Loucy (cell line): ENCODE measurements around the gene CTDSPL.

Experiments used
- H2AFZ ChIP-seq: fragments of 200-600 bp; sonication (generic); 2 replicates; pipeline ENCODE4 v1.6.0; 2016; ENCODE audit warnings: antibody characterized with exemption, mild to moderate bottlenecking, low read length, moderate library complexity
- H3F3A ChIP-seq: fragments of 200-600 bp; 2 replicates; pipeline ENCODE4 v1.6.0; 2016; ENCODE audit warnings: antibody characterized with exemption, low read depth, mild to moderate bottlenecking
- H3K27me3 ChIP-seq: fragments of 200-600 bp; sonication (generic); 2 replicates; pipeline ENCODE4 v1.6.1; 2014; ENCODE audit warnings: low read length, mild to moderate bottlenecking; ENCODE audit not compliant: insufficient read depth, poor library complexity, severe bottlenecking
- H3K36me3 ChIP-seq: fragments of 200-600 bp; sonication (generic); 2 replicates; pipeline ENCODE4 v1.6.1; 2016; ENCODE audit warnings: low read length; ENCODE audit not compliant: insufficient read depth
- H3K4me1 ChIP-seq: fragments of 200-600 bp; sonication (generic); 2 replicates; pipeline ENCODE4 v1.5.1; 2014; ENCODE audit warnings: low read length, mild to moderate bottlenecking; ENCODE audit not compliant: insufficient read depth, poor library complexity, severe bottlenecking
- H3K4me2 ChIP-seq: fragments of 200-600 bp; sonication (generic); 2 replicates; pipeline ENCODE4 v1.6.0; 2014; ENCODE audit warnings: antibody characterized with exemption, low read length, low read depth, mild to moderate bottlenecking; ENCODE audit not compliant: poor library complexity, severe bottlenecking
- H3K4me3 ChIP-seq: fragments of 200-600 bp; sonication (generic); 2 replicates; pipeline ENCODE4 v1.5.1; 2014; ENCODE audit warnings: low read length, mild to moderate bottlenecking, mixed read lengths; ENCODE audit not compliant: poor library complexity, severe bottlenecking
- H3K79me2 ChIP-seq: fragments of 200-600 bp; sonication (generic); 2 replicates; pipeline ENCODE4 v1.6.1; 2014; ENCODE audit warnings: low read length; ENCODE audit not compliant: insufficient read depth
- H3K9ac ChIP-seq: fragments of 200-600 bp; sonication (generic); 2 replicates; pipeline ENCODE4 v1.6.0; 2014; ENCODE audit warnings: mild to moderate bottlenecking, low read depth, low read length, moderate library complexity; ENCODE audit not compliant: poor library complexity, severe bottlenecking
- H3K9me2 ChIP-seq: fragments of 200-600 bp; sonication (generic); replicated peaks from 2 replicates; pipeline ENCODE4 v1.6.1; 2016; ENCODE audit warnings: low read depth, low read length, mixed read lengths
- H3K9me3 ChIP-seq: fragments of 200-600 bp; sonication (generic); 2 replicates; pipeline ENCODE4 v1.6.1; 2014; ENCODE audit warnings: mild to moderate bottlenecking, antibody characterized with exemption, low read length, low read depth; ENCODE audit not compliant: insufficient read depth
- H4K20me1 ChIP-seq: fragments of 200-600 bp; sonication (generic); 2 replicates; pipeline ENCODE4 v1.6.0; 2014; ENCODE audit warnings: antibody characterized with exemption, low read length, mild to moderate bottlenecking; ENCODE audit not compliant: insufficient read depth, poor library complexity, severe bottlenecking
- CTCF ChIP-seq: fragments of 200-600 bp; sonication (generic); conservative IDR thresholded peaks from 2 replicates; pipeline ENCODE4 v1.5.1; 2014; ENCODE audit warnings: mild to moderate bottlenecking, antibody characterized with exemption, low read length
- EZH2phosphoT487 ChIP-seq: fragments of 200-600 bp; IDR thresholded peaks from 2 replicates; pipeline ENCODE4 v1.6.1; 2018; ENCODE audit warnings: antibody characterized with exemption, mild to moderate bottlenecking, moderate library complexity, borderline replicate concordance

Gene CTDSPL

GRCh38 chr3:37940242-37940908 lies 78.7 kb downstream of the CTDSPL start:
- Histone ChIP-seq H3K4me2 (no peak overlapping the region), H3K79me2 (no peaks in the 10 kb centered on the region), H3F3A (no peaks in the 10 kb centered on the region), H4K20me1 (no peaks in the 10 kb centered on the region), H3K36me3 (no peaks in the 10 kb centered on the region), H3K9me2 (no peaks in the 10 kb centered on the region), H3K9me3 (no peaks in the 10 kb centered on the region), H3K27me3 (no peaks in the 10 kb centered on the region), H2AFZ (no peak overlapping the region), H3K4me1 (peaks cover 3% of the 10 kb centered on the region), H3K4me3 (no peak overlapping the region), H3K9ac (no peak overlapping the region)
- no peak for TF ChIP-seq EZH2phosphoT487

GRCh38 chr3:37941608-37942508 lies 80.2 kb downstream of the CTDSPL start:
- Histone ChIP-seq H3K4me3 (no peak overlapping the region), H4K20me1 (no peaks in the 10 kb centered on the region), H3K4me1 (no peaks in the 10 kb centered on the region), H3K27me3 (no peaks in the 10 kb centered on the region), H3K4me2 (no peak overlapping the region), H3K36me3 (no peaks in the 10 kb centered on the region), H3K9me3 (no peaks in the 10 kb centered on the region), H3K79me2 (no peaks in the 10 kb centered on the region), H3K9ac (no peak overlapping the region), H3F3A (no peaks in the 10 kb centered on the region), H2AFZ (no peak overlapping the region), H3K9me2 (no peaks in the 10 kb centered on the region)
- TF ChIP-seq EZH2phosphoT487: no peak
- no peak for TF ChIP-seq CTCF

GRCh38 chr3:37942646-37943045 lies 81.0 kb downstream of the CTDSPL start:
- Histone ChIP-seq H3K4me2 (no peak overlapping the region), H3K4me1 (no peaks in the 10 kb centered on the region), H3F3A (no peaks in the 10 kb centered on the region), H2AFZ (no peak overlapping the region), H4K20me1 (no peaks in the 10 kb centered on the region), H3K36me3 (no peaks in the 10 kb centered on the region), H3K4me3 (no peak overlapping the region), H3K9me3 (no peaks in the 10 kb centered on the region), H3K9me2 (no peaks in the 10 kb centered on the region), H3K9ac (no peak overlapping the region), H3K79me2 (no peaks in the 10 kb centered on the region), H3K27me3 (no peaks in the 10 kb centered on the region)
- no peak for TF ChIP-seq CTCF
- TF ChIP-seq EZH2phosphoT487: no peak
